HepG2 (cell line): Measurements from ENCODE around the gene C5AR2. TPM values are rescaled to one million over a fixed set of nuclear protein-coding genes. Genes with fewer than 3 reads are reported as not detected.

ENCODE experiments used
- ARID3A ChIP-seq: IDR thresholded peaks from 2 replicates; pipeline ENCODE4 v1.6.1; 2012; ENCODE audit warnings: low read depth, low read length, improper control_type of control experiment
- CEBPZ ChIP-seq: IDR thresholded peaks from 2 replicates; pipeline ENCODE4 v1.6.1; 2012; ENCODE audit warnings: low read length, improper control_type of control experiment
- DNMT1 ChIP-seq: sonication (generic); formaldehyde crosslinking; IDR thresholded peaks from 2 replicates; pipeline ENCODE4 v1.5.1; 2020; ENCODE audit warnings: mild to moderate bottlenecking, missing genetic modification reagents
- GLI4 ChIP-seq: sonication (generic); formaldehyde crosslinking; IDR thresholded peaks from 2 replicates; pipeline ENCODE4 v1.5.1; 2020; ENCODE audit warnings: missing genetic modification reagents, mild to moderate bottlenecking, moderate library complexity, borderline replicate concordance
- IRF1 ChIP-seq: sonication (generic); formaldehyde crosslinking; IDR thresholded peaks from 2 replicates; pipeline ENCODE4 v1.4.0; 2020; ENCODE audit warnings: low read depth, mild to moderate bottlenecking, missing genetic modification reagents
- MIER3 ChIP-seq: IDR thresholded peaks from 2 replicates; pipeline ENCODE4 v1.6.1; 2016; ENCODE audit warnings: missing compliant biosample characterization, borderline replicate concordance
- MIXL1 ChIP-seq: IDR thresholded peaks from 2 replicates; pipeline ENCODE4 v1.6.1; 2016
- PAF1 ChIP-seq: IDR thresholded peaks from 2 replicates; pipeline ENCODE4 v1.6.1; 2016; ENCODE audit warnings: missing genetic modification reagents, missing compliant biosample characterization
- PPARG ChIP-seq: conservative IDR thresholded peaks from 2 replicates; pipeline ENCODE4 v1.6.1; 2016; ENCODE audit warnings: missing biosample characterization, missing genetic modification reagents
- RXRB ChIP-seq: IDR thresholded peaks from 2 replicates; pipeline ENCODE4 v1.6.1; 2016; ENCODE audit warnings: borderline replicate concordance, missing genetic modification reagents, missing compliant biosample characterization
- TCF7L2 ChIP-seq: IDR thresholded peaks from 2 replicates; pipeline ENCODE4 v1.6.1; 2011; ENCODE audit warnings: mild to moderate bottlenecking, low read depth, low read length, moderate library complexity
- TEAD3 ChIP-seq: optimal IDR thresholded peaks from 2 replicates; pipeline ENCODE3; 2016; ENCODE audit warnings: borderline replicate concordance
- TGIF2 ChIP-seq: IDR thresholded peaks from 2 replicates; pipeline ENCODE4 v1.6.1; 2016; ENCODE audit warnings: control low read depth, missing compliant biosample characterization
- THYN1 ChIP-seq: sonication (generic); formaldehyde crosslinking; IDR thresholded peaks from 2 replicates; pipeline ENCODE4 v1.8.1; 2023; ENCODE audit warnings: low read depth, mild to moderate bottlenecking, moderate library complexity, missing genetic modification reagents, borderline replicate concordance
- ZMYM3 ChIP-seq: sonication (generic); formaldehyde crosslinking; IDR thresholded peaks from 2 replicates; pipeline ENCODE4 v1.5.1; 2020; ENCODE audit warnings: mild to moderate bottlenecking, missing genetic modification reagents
- ZNF136 ChIP-seq: sonication (generic); formaldehyde crosslinking; IDR thresholded peaks from 2 replicates; pipeline ENCODE4 v1.8.1; 2022; ENCODE audit warnings: low read depth, mild to moderate bottlenecking, moderate library complexity, missing genetic modification reagents
- ZNF678 ChIP-seq: sonication (generic); formaldehyde crosslinking; IDR thresholded peaks from 2 replicates; pipeline ENCODE4 v1.4.0; 2020; ENCODE audit warnings: mild to moderate bottlenecking, missing genetic modification reagents
- ZNF770 ChIP-seq: sonication (generic); formaldehyde crosslinking; IDR thresholded peaks from 2 replicates; pipeline ENCODE4 v1.5.0; 2020; ENCODE audit warnings: mild to moderate bottlenecking, missing genetic modification reagents
- polyA plus RNA-seq, 8 experiments: library from polyadenylated mRNA; depleted of rRNA in 3 of 8; stranded (reverse) in 7 of 8; unstranded in 1 of 8; fragments of >200 nt; fragmentation: Illumina TruSeq in 4 of 8; extraction: Trizol in 4 of 8; gene quantifications; 2 replicates each; pipeline versions ENCODE4 v1.2.1 to v1.2.3, GENCODE V29; 2011 to 2016; ENCODE audit warnings: low read depth in 4 of 8, missing spikeins in 1 of 8, mixed read lengths in 1 of 8; ENCODE audit not compliant: insufficient read depth in 1 of 8
- total RNA-seq, 5 experiments: library from RNA; depleted of rRNA; stranded (reverse); fragments of >200 nt; fragmentation: Illumina TruSeq; extraction: Trizol; gene quantifications; 2 replicates each; pipeline ENCODE4 v1.2.3, GENCODE V29; 2016; ENCODE audit warnings: low read depth in 1 of 5

C5AR2 gene
- total and polyA plus RNA-seq, 2 of the 13 experiments (the other 11 are each of a cell fraction or from before 2014, with no cell fraction given) = 0.09 to 0.24 TPM

GRCh38 chr19:47305309-47305751 is 26.6 kb upstream of the C5AR2 start (continued):
- TF ChIP-seq CEBPZ = no peak
- TF ChIP-seq MIER3 (CRISPR knock-in tag) = peak; percentile 69; the same call in 1 of the 2 replicates
- no peak for TF ChIP-seq TGIF2 (CRISPR knock-in tag)
- peak; percentile 93 for TF ChIP-seq MIXL1
- peak; percentile 67; the same call in 1 of the 2 replicates for TF ChIP-seq ZMYM3 (CRISPR knock-in tag)
- peak; percentile 28; the same call in 1 of the 2 replicates for TF ChIP-seq ZNF770 (CRISPR knock-in tag)
- TF ChIP-seq TCF7L2 = no peak
- no peak for TF ChIP-seq PAF1 (CRISPR knock-in tag)
- TF ChIP-seq GLI4 (CRISPR knock-in tag) = no peak
- TF ChIP-seq DNMT1 (CRISPR knock-in tag) = no peak
- TF ChIP-seq ARID3A = peak; percentile 80; the same call in 1 of the 2 replicates
- no peak for TF ChIP-seq THYN1 (CRISPR knock-in tag)
- TF ChIP-seq IRF1 = no peak
- TF ChIP-seq PPARG (CRISPR knock-in tag) = peak; percentile 33; the same call in 1 of the 2 replicates
- peak; percentile 86 for TF ChIP-seq TEAD3 (CRISPR knock-in tag)
- no peak for TF ChIP-seq ZNF678
- TF ChIP-seq ZNF136 (CRISPR knock-in tag) = no peak
- peak; percentile 51; the same call in 1 of the 2 replicates for TF ChIP-seq RXRB (CRISPR knock-in tag)
